Measurements from ENCODE around the gene VCL. TPM values are rescaled to one million over a fixed set of nuclear protein-coding genes. Genes with fewer than 3 reads are reported as not detected.

The VCL gene
- total and polyA plus RNA-seq, 9 of the 15 experiments (the other 6 are each of a cell fraction or from before 2014, with no cell fraction given) = 29.8 to 186 (median 76.4) TPM

- TF ChIP-seq, protein P1, sequence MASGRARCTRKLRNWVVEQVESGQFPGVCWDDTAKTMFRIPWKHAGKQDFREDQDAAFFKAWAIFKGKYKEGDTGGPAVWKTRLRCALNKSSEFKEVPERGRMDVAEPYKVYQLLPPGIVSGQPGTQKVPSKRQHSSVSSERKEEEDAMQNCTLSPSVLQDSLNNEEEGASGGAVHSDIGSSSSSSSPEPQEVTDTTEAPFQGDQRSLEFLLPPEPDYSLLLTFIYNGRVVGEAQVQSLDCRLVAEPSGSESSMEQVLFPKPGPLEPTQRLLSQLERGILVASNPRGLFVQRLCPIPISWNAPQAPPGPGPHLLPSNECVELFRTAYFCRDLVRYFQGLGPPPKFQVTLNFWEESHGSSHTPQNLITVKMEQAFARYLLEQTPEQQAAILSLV (tag; IDR thresholded peaks at IDR 0.05) = no peak
- TF ChIP-seq HOXB6 (CRISPR knock-in tag; IDR thresholded peaks at IDR 0.05; ENCODE audit: borderline replicate concordance) = no peak
- TF ChIP-seq THRAP3 (IDR thresholded peaks at IDR 0.05; ENCODE audit: borderline replicate concordance) = no peak
- TF ChIP-seq DMBX1 (CRISPR knock-in tag; IDR thresholded peaks at IDR 0.05; ENCODE audit: borderline replicate concordance) = no peak
- no peak for TF ChIP-seq THRB (CRISPR knock-in tag; conservative IDR thresholded peaks at IDR 0.05)
- no peak for TF ChIP-seq ZNF23 (CRISPR knock-in tag; IDR thresholded peaks at IDR 0.05)
- no peak for TF ChIP-seq FUS (optimal IDR thresholded peaks at IDR 0.05; ENCODE audit: low read depth, low read length)
- TF ChIP-seq COPS2 (conservative IDR thresholded peaks at IDR 0.05) = no peak
- TF ChIP-seq NBN (IDR thresholded peaks at IDR 0.05; ENCODE audit: low read depth) = no peak; the same call in 1 of the 2 replicates
- peak; percentile 81 for TF ChIP-seq SAP30 (IDR thresholded peaks at IDR 0.05; ENCODE audit: borderline replicate concordance, insufficient read depth, low read depth, low read length, poor library complexity, severe bottlenecking)
- peak; percentile 99 for TF ChIP-seq CHD1 (IDR thresholded peaks at IDR 0.05; ENCODE audit: low read length)
- TF ChIP-seq ZNF780A (CRISPR knock-in tag; IDR thresholded peaks at IDR 0.05) = peak; percentile 57; the same call in 1 of the 2 replicates
- no peak for TF ChIP-seq SAFB2 (IDR thresholded peaks at IDR 0.05; ENCODE audit: borderline replicate concordance, low read depth, low read length, severe bottlenecking)
- peak; percentile 100 for TF ChIP-seq SRF (CRISPR knock-in tag; IDR thresholded peaks at IDR 0.05)
- no peak for TF ChIP-seq ZNF232 (CRISPR knock-in tag; IDR thresholded peaks at IDR 0.05)
- TF ChIP-seq, protein P2, sequence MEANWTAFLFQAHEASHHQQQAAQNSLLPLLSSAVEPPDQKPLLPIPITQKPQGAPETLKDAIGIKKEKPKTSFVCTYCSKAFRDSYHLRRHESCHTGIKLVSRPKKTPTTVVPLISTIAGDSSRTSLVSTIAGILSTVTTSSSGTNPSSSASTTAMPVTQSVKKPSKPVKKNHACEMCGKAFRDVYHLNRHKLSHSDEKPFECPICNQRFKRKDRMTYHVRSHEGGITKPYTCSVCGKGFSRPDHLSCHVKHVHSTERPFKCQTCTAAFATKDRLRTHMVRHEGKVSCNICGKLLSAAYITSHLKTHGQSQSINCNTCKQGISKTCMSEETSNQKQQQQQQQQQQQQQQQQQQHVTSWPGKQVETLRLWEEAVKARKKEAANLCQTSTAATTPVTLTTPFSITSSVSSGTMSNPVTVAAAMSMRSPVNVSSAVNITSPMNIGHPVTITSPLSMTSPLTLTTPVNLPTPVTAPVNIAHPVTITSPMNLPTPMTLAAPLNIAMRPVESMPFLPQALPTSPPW (CRISPR knock-in tag; IDR thresholded peaks at IDR 0.05) = peak; percentile 94
- TF ChIP-seq TRIM28 (IDR thresholded peaks at IDR 0.05) = no peak
- TF ChIP-seq PHB (CRISPR knock-in tag; IDR thresholded peaks at IDR 0.05) = no peak
- no peak for TF ChIP-seq CHAMP1 (IDR thresholded peaks at IDR 0.05)
- no peak for TF ChIP-seq DLX4 (CRISPR knock-in tag; IDR thresholded peaks at IDR 0.05)
- 0 out of 2 replicates have a peak, but pooled peaks have one; percentile 12 for TF ChIP-seq FOSL1 (tag; conservative IDR thresholded peaks at IDR 0.05)
Measured at GRCh38 chr10:73997787-73998622, at the start of gene VCL (continued).

Measured in K562 (cell line).